SK-N-SH (cell line): ENCODE data around the gene GTF2F2. TPM values are rescaled to one million over a fixed set of nuclear protein-coding genes. Genes with fewer than 3 reads are reported as not detected.

Source experiments
- CTCF ChIA-PET: fragments of 300-600, 350-600 bp; formaldehyde crosslinking; extraction: SDS; loops from one replicate; lab custom pipeline; 2021; lab: Yijun Ruan, JAX
- POLR2A ChIA-PET: fragments of 350-600 bp; sonication (Branson Sonifier 250); formaldehyde crosslinking; extraction: SDS; loops from one replicate; lab custom pipeline; 2020; ENCODE audit warnings: antibody characterized with exemption, inconsistent platforms; lab: Yijun Ruan, JAX
- DNase-seq: peaks from one replicate; pipeline ENCODE4 v3.0.0; 2012
- H2AFZ ChIP-seq: fragments of 200-600 bp; sonication (generic); 2 replicates; pipeline ENCODE4 v1.8.1; 2016; ENCODE audit warnings: antibody characterized with exemption, mild to moderate bottlenecking, low read depth
- H3F3A ChIP-seq: fragments of 200-600 bp; sonication (generic); replicated peaks from 2 replicates; pipeline ENCODE3; 2016; ENCODE audit warnings: antibody characterized with exemption, mild to moderate bottlenecking; ENCODE audit not compliant: insufficient read depth
- H3K27ac ChIP-seq, 2 experiments: fragments of 200-500 bp in 1 of 2; fragments of 200-600 bp in 1 of 2; sonication (Bioruptor generic) in 1 of 2; sonication (generic), shearing (Covaris generic) in 1 of 2; 2 replicates each; pipeline versions ENCODE4 v1.5.1 to v1.6.1; 2014 to 2016; ENCODE audit warnings: low read depth in 2 of 2, inconsistent platforms in 1 of 2, low read length in 1 of 2, mild to moderate bottlenecking in 1 of 2, mixed read lengths in 1 of 2
- H3K27me3 ChIP-seq: fragments of 200-600 bp; sonication (generic), shearing (Covaris generic); 2 replicates; pipeline ENCODE4 v1.6.1; 2016; ENCODE audit warnings: mixed run types; ENCODE audit not compliant: insufficient read depth
- H3K36me3 ChIP-seq, 2 experiments: fragments of 200-500 bp in 1 of 2; fragments of 200-600 bp in 1 of 2; sonication (Bioruptor generic) in 1 of 2; sonication (generic) in 1 of 2; replicated peaks in 1 of 2; 2 replicates each; pipeline versions ENCODE3 to v1.5.1; 2014 to 2016; ENCODE audit warnings: low read length in 1 of 2, mild to moderate bottlenecking in 1 of 2; ENCODE audit not compliant: insufficient read depth in 2 of 2, control insufficient read depth in 1 of 2
- H3K4me1 ChIP-seq, 2 experiments: fragments of 200-500 bp in 1 of 2; fragments of 200-600 bp in 1 of 2; sonication (Bioruptor generic) in 1 of 2; sonication (generic), shearing (Covaris generic) in 1 of 2; 2 replicates each; pipeline versions ENCODE4 v1.5.1 to v1.6.1; 2014 to 2016; ENCODE audit warnings: low read depth in 1 of 2, low read length in 1 of 2, mixed run types in 1 of 2; ENCODE audit not compliant: insufficient read depth in 2 of 2, control insufficient read depth in 1 of 2
- H3K4me2 ChIP-seq: fragments of 200-600 bp; sonication (generic), shearing (Covaris generic); 2 replicates; pipeline ENCODE4 v1.6.1; 2017; ENCODE audit warnings: mixed run types
- H3K4me3 ChIP-seq, 2 experiments: fragments of 200-500 bp in 1 of 2; fragments of 200-600 bp in 1 of 2; sonication (Bioruptor generic) in 1 of 2; sonication (generic), shearing (Covaris generic) in 1 of 2; 2 replicates each; pipeline versions ENCODE4 v1.5.1 to v1.8.1; 2014 to 2016; ENCODE audit warnings: low read depth in 2 of 2, inconsistent platforms in 1 of 2, low read length in 1 of 2, mild to moderate bottlenecking in 1 of 2, mixed read lengths in 1 of 2, moderate library complexity in 1 of 2
- H3K79me2 ChIP-seq: fragments of 200-600 bp; sonication (generic); 2 replicates; pipeline ENCODE4 v1.8.1; 2017; ENCODE audit warnings: mild to moderate bottlenecking; ENCODE audit not compliant: insufficient read depth
- H3K9ac ChIP-seq: fragments of 200-600 bp; sonication (generic); 2 replicates; pipeline ENCODE4 v1.6.1; 2017; ENCODE audit warnings: mixed run types
- H3K9me2 ChIP-seq: fragments of 200-600 bp; sonication (generic); 2 replicates; pipeline ENCODE4 v1.6.1; 2017; ENCODE audit warnings: mixed run types
- H3K9me3 ChIP-seq: fragments of 200-600 bp; sonication (generic); 2 replicates; pipeline ENCODE4 v1.6.1; 2017; ENCODE audit warnings: mixed run types, mild to moderate bottlenecking, moderate library complexity
- H4K20me1 ChIP-seq: fragments of 200-600 bp; sonication (generic); 2 replicates; pipeline ENCODE4 v1.6.1; 2017; ENCODE audit warnings: mild to moderate bottlenecking, mixed run types; ENCODE audit not compliant: insufficient read depth
- ELF1 ChIP-seq: IDR thresholded peaks from 2 replicates; pipeline ENCODE4 v1.4.0; 2012
- FOSL2 ChIP-seq: IDR thresholded peaks from 2 replicates; pipeline ENCODE4 v1.4.0; 2012; ENCODE audit warnings: low read depth, mild to moderate bottlenecking, moderate library complexity, borderline replicate concordance
- FOXJ3 ChIP-seq: sonication (generic); formaldehyde crosslinking; IDR thresholded peaks from 2 replicates; pipeline ENCODE4 v1.5.1; 2020; ENCODE audit warnings: mild to moderate bottlenecking, missing genetic modification reagents
- JUND ChIP-seq: IDR thresholded peaks from 2 replicates; pipeline ENCODE4 v1.4.0; 2012
- MXI1 ChIP-seq: IDR thresholded peaks from 2 replicates; pipeline ENCODE4 v1.6.1; 2012; ENCODE audit warnings: mild to moderate bottlenecking, low read depth, low read length, improper control_type of control experiment
- POLR2AphosphoS5 ChIP-seq: IDR thresholded peaks from 2 replicates; pipeline ENCODE4 v1.6.1; 2012; ENCODE audit warnings: low read depth, low read length
- RAD21 ChIP-seq: IDR thresholded peaks from 2 replicates; pipeline ENCODE4 v1.6.1; 2012; ENCODE audit warnings: mild to moderate bottlenecking, low read length
- RCOR1 ChIP-seq: fragments of 150-350 bp; IDR thresholded peaks from 2 replicates; pipeline ENCODE4 v1.6.1; 2017; ENCODE audit warnings: antibody characterized with exemption, low read length
- RFX5 ChIP-seq: IDR thresholded peaks from 2 replicates; pipeline ENCODE4 v1.6.1; 2012; ENCODE audit warnings: mild to moderate bottlenecking, improper control_type of control experiment, low read length
- RXRA ChIP-seq: IDR thresholded peaks from 2 replicates; pipeline ENCODE4 v1.4.0; 2012; ENCODE audit warnings: low read depth, mild to moderate bottlenecking, borderline replicate concordance
- TAF1 ChIP-seq: IDR thresholded peaks from 2 replicates; pipeline ENCODE4 v1.6.1; 2012; ENCODE audit warnings: low read depth, mild to moderate bottlenecking, low read length, moderate library complexity, borderline replicate concordance
- polyA plus RNA-seq, 3 experiments: library from polyadenylated mRNA; depleted of rRNA; stranded (reverse); fragments of >200 nt; gene quantifications; 2 replicates each; pipeline ENCODE4 v1.2.3, GENCODE V29; 2012
- TF ChIP-seq, protein P1 (sequence below): fragments of 150-350 bp; IDR thresholded peaks from 2 replicates; pipeline ENCODE4 v1.6.1; 2016; ENCODE audit warnings: mild to moderate bottlenecking, low read depth, low read length
- TF ChIP-seq, protein P2 (sequence below): IDR thresholded peaks from 2 replicates; pipeline ENCODE4; 2012
- TF ChIP-seq, protein P3 (sequence below): IDR thresholded peaks from 2 replicates; pipeline ENCODE4 v1.4.0; 2012; ENCODE audit warnings: low read depth, borderline replicate concordance
- TF ChIP-seq, protein P4 (sequence below): IDR thresholded peaks from 2 replicates; pipeline ENCODE4 v1.4.0; 2012; ENCODE audit warnings: low read depth, borderline replicate concordance
- TF ChIP-seq, protein P5 (sequence below): fragments of 150-350 bp; IDR thresholded peaks from 2 replicates; pipeline ENCODE4 v1.6.1; 2017; ENCODE audit warnings: antibody characterized with exemption, low read length, low read depth, borderline replicate concordance
- TF ChIP-seq, protein P6 (sequence below): IDR thresholded peaks from 2 replicates; pipeline ENCODE4 v1.6.1; 2012; ENCODE audit warnings: mild to moderate bottlenecking, low read depth, low read length, moderate library complexity
- TF ChIP-seq, protein P7 (sequence below): IDR thresholded peaks from 2 replicates; pipeline ENCODE4 v1.4.0; 2012; ENCODE audit warnings: low read depth

Gene GTF2F2
- polyA plus RNA-seq, 1 of the 3 experiments (the other 2 are of a cell fraction), result 24.2 TPM

DNA sequence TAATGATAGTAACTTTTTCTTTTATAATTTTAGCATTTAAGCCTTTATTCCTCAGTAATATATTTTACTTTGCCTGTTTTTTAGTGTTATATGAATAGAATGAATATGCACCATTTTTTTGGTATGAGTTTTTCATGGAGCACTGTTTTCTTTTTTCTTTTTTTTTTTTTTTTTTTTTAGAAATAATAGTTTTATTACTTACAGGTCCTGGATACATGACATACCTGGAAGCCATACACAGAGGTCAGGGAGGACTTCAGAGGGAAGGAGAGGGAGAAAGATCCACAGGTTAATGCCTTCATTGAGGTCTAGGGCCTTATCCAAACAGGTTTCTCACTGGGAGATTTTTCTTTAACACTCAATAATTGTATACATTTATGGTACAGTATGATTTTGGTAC is 54.2 kb downstream of the GTF2F2 start:
- H3K4me3 ChIP-seq, result no peak overlapping the region
- peaks cover 41% of the 10 kb centered on the region for H3K79me2 ChIP-seq
- TF ChIP-seq FOSL2 (no peak), TAF1 (no peak), RAD21 (no peak), POLR2AphosphoS5 (no peak), ELF1 (no peak), RFX5 (no peak), JUND (no peak), RXRA (no peak), MXI1 (no peak), RCOR1 (no peak), FOXJ3 (CRISPR knock-in tag) (no peak)
- TF ChIP-seq, protein P1, sequence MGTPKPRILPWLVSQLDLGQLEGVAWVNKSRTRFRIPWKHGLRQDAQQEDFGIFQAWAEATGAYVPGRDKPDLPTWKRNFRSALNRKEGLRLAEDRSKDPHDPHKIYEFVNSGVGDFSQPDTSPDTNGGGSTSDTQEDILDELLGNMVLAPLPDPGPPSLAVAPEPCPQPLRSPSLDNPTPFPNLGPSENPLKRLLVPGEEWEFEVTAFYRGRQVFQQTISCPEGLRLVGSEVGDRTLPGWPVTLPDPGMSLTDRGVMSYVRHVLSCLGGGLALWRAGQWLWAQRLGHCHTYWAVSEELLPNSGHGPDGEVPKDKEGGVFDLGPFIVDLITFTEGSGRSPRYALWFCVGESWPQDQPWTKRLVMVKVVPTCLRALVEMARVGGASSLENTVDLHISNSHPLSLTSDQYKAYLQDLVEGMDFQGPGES, result no peak
- TF ChIP-seq, protein P2, sequence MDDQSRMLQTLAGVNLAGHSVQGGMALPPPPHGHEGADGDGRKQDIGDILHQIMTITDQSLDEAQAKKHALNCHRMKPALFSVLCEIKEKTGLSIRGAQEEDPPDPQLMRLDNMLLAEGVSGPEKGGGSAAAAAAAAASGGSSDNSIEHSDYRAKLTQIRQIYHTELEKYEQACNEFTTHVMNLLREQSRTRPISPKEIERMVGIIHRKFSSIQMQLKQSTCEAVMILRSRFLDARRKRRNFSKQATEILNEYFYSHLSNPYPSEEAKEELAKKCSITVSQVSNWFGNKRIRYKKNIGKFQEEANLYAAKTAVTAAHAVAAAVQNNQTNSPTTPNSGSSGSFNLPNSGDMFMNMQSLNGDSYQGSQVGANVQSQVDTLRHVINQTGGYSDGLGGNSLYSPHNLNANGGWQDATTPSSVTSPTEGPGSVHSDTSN, result no peak
- TF ChIP-seq, protein P3, sequence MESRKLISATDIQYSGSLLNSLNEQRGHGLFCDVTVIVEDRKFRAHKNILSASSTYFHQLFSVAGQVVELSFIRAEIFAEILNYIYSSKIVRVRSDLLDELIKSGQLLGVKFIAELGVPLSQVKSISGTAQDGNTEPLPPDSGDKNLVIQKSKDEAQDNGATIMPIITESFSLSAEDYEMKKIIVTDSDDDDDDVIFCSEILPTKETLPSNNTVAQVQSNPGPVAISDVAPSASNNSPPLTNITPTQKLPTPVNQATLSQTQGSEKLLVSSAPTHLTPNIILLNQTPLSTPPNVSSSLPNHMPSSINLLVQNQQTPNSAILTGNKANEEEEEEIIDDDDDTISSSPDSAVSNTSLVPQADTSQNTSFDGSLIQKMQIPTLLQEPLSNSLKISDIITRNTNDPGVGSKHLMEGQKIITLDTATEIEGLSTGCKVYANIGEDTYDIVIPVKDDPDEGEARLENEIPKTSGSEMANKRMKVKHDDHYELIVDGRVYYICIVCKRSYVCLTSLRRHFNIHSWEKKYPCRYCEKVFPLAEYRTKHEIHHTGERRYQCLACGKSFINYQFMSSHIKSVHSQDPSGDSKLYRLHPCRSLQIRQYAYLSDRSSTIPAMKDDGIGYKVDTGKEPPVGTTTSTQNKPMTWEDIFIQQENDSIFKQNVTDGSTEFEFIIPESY, result no peak
- TF ChIP-seq, protein P4, sequence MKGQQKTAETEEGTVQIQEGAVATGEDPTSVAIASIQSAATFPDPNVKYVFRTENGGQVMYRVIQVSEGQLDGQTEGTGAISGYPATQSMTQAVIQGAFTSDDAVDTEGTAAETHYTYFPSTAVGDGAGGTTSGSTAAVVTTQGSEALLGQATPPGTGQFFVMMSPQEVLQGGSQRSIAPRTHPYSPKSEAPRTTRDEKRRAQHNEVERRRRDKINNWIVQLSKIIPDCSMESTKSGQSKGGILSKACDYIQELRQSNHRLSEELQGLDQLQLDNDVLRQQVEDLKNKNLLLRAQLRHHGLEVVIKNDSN, result no peak
- TF ChIP-seq, protein P5, sequence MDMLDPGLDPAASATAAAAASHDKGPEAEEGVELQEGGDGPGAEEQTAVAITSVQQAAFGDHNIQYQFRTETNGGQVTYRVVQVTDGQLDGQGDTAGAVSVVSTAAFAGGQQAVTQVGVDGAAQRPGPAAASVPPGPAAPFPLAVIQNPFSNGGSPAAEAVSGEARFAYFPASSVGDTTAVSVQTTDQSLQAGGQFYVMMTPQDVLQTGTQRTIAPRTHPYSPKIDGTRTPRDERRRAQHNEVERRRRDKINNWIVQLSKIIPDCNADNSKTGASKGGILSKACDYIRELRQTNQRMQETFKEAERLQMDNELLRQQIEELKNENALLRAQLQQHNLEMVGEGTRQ, result no peak
- TF ChIP-seq, protein P6, sequence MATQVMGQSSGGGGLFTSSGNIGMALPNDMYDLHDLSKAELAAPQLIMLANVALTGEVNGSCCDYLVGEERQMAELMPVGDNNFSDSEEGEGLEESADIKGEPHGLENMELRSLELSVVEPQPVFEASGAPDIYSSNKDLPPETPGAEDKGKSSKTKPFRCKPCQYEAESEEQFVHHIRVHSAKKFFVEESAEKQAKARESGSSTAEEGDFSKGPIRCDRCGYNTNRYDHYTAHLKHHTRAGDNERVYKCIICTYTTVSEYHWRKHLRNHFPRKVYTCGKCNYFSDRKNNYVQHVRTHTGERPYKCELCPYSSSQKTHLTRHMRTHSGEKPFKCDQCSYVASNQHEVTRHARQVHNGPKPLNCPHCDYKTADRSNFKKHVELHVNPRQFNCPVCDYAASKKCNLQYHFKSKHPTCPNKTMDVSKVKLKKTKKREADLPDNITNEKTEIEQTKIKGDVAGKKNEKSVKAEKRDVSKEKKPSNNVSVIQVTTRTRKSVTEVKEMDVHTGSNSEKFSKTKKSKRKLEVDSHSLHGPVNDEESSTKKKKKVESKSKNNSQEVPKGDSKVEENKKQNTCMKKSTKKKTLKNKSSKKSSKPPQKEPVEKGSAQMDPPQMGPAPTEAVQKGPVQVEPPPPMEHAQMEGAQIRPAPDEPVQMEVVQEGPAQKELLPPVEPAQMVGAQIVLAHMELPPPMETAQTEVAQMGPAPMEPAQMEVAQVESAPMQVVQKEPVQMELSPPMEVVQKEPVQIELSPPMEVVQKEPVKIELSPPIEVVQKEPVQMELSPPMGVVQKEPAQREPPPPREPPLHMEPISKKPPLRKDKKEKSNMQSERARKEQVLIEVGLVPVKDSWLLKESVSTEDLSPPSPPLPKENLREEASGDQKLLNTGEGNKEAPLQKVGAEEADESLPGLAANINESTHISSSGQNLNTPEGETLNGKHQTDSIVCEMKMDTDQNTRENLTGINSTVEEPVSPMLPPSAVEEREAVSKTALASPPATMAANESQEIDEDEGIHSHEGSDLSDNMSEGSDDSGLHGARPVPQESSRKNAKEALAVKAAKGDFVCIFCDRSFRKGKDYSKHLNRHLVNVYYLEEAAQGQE, result no peak
- TF ChIP-seq, protein P7, sequence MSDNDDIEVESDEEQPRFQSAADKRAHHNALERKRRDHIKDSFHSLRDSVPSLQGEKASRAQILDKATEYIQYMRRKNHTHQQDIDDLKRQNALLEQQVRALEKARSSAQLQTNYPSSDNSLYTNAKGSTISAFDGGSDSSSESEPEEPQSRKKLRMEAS, result no peak
- peaks cover 3 to 22% of the 10 kb centered on the region in 2 experiments for H3K4me1 ChIP-seq
- no peaks in the 10 kb centered on the region for H3K9me2 ChIP-seq
- H4K20me1 ChIP-seq, result no peaks in the 10 kb centered on the region
- no peaks in the 10 kb centered on the region for H3K27me3 ChIP-seq
- H3K9me3 ChIP-seq, result no peaks in the 10 kb centered on the region
- H2AFZ ChIP-seq, result no peak overlapping the region
- POLR2A ChIA-PET, result no interaction called here
- H3F3A ChIP-seq, result peaks cover 11% of the 10 kb centered on the region
- H3K9ac ChIP-seq, result no peak overlapping the region
- no peak overlapping the region for H3K4me2 ChIP-seq
- peaks cover 0 to 18% of the 10 kb centered on the region in 2 experiments for H3K36me3 ChIP-seq
- no peak for DNase-seq
- CTCF ChIA-PET, result no interaction called here
- no peak overlapping the region for H3K27ac ChIP-seq
